T1000 (cell line): ENCODE results near the gene LMOD2.
"Not testable (repeated sequence)": the region's sequence is repeated elsewhere in the genome, so short reads cannot be mapped to it uniquely, and the experiment has no call there.

Source experiments
- DNase-seq: peaks from one replicate; lab custom pipeline; 2025; ENCODE audit warnings: mixed read lengths; lab: John Stamatoyannopoulos, UW

Gene LMOD2

GRCh38 chr7:123655614-123656013 is at the start of gene LMOD2:
Gene LMOD2 (plus strand): TSS chr7:123655866. CDS start chr7:123655964, 98 bp downstream.
- no peak for DNase-seq

- no peak for DNase-seq
Observed at GRCh38 chr7:123607423-123607975, 48.2 kb upstream of the LMOD2 start.

GRCh38 chr7:123608991-123609882 is 46.4 kb upstream of the LMOD2 start:
- DNase-seq: no peak

GRCh38 chr7:123609883-123610239 is 45.8 kb upstream of the LMOD2 start:
- DNase-seq: no peak

- DNase-seq: no peak
Observed at GRCh38 chr7:123612024-123612423, 43.6 kb upstream of the LMOD2 start.

- DNase-seq: no peak
Observed at GRCh38 chr7:123615344-123615743, 40.3 kb upstream of the LMOD2 start.

- no peak for DNase-seq
Observed at GRCh38 chr7:123616223-123616622, 39.4 kb upstream of the LMOD2 start.

GRCh38 chr7:123621707-123622106 is 34.0 kb upstream of the LMOD2 start:
- no peak for DNase-seq

- no peak for DNase-seq
Observed at GRCh38 chr7:123622660-123623386, 32.8 kb upstream of the LMOD2 start.

- no peak for DNase-seq
Observed at GRCh38 chr7:123624527-123625183, 31.0 kb upstream of the LMOD2 start.

GRCh38 chr7:123625254-123625653 is 30.4 kb upstream of the LMOD2 start:
- DNase-seq: no peak

- DNase-seq: no peak
Observed at GRCh38 chr7:123627851-123628250, 27.8 kb upstream of the LMOD2 start.

- no peak for DNase-seq
Observed at GRCh38 chr7:123628829-123629228, 26.8 kb upstream of the LMOD2 start.

GRCh38 chr7:123629281-123629680 is 26.4 kb upstream of the LMOD2 start:
- DNase-seq: no peak

- no peak for DNase-seq
Observed at GRCh38 chr7:123632808-123633207, 22.9 kb upstream of the LMOD2 start.

GRCh38 chr7:123633553-123633952 is 22.1 kb upstream of the LMOD2 start:
- no peak for DNase-seq

- DNase-seq: not testable (repeated sequence)
Observed at GRCh38 chr7:123634011-123634573, 21.6 kb upstream of the LMOD2 start.

GRCh38 chr7:123635551-123636359 is 19.9 kb upstream of the LMOD2 start:
- DNase-seq: no peak

GRCh38 chr7:123637203-123637602 is 18.5 kb upstream of the LMOD2 start:
- no peak for DNase-seq

- DNase-seq: no peak
Observed at GRCh38 chr7:123637878-123638277, 17.8 kb upstream of the LMOD2 start.

GRCh38 chr7:123639631-123640030 is 16.0 kb upstream of the LMOD2 start:
- DNase-seq: no peak
